ENCODE data around the gene STPG4.

DNA sequence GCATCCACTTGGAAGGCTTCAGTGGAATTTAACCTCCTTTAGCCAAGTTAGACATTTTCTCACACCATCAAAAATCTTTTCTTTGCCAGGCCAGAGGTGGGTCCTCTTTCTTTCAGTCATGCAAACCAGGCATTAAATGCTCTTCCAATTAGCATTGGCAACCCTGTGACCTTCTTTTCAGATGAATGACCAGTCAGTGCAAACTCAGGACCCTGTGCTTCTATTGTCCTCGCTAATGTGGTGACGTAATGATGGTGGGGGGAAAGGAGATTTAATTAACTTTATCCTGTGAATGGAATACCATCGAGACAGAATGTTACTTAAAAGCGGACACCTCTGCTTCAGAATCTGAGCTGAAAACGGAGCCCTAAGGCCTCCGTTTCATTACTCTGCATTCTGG, 23.2 kb upstream of the STPG4 start:
- TF ChIP-seq EZH2 (IDR thresholded peaks at IDR 0.05), result no peak
- TF ChIP-seq POLR2AphosphoS5 (IDR thresholded peaks at IDR 0.05; ENCODE audit: borderline replicate concordance, low read depth, low read length), result no peak

All from SK-N-MC (cell line).